ENCODE measurements around the gene ZNF827. TPM values are rescaled to one million over a fixed set of nuclear protein-coding genes. Genes with fewer than 3 reads are reported as not detected.

Gene ZNF827
- total and polyA plus RNA-seq, 2 of the 8 experiments (the other 6 are each of a cell fraction or from before 2014, with no cell fraction given): 25.3 to 26.2 TPM

DNA sequence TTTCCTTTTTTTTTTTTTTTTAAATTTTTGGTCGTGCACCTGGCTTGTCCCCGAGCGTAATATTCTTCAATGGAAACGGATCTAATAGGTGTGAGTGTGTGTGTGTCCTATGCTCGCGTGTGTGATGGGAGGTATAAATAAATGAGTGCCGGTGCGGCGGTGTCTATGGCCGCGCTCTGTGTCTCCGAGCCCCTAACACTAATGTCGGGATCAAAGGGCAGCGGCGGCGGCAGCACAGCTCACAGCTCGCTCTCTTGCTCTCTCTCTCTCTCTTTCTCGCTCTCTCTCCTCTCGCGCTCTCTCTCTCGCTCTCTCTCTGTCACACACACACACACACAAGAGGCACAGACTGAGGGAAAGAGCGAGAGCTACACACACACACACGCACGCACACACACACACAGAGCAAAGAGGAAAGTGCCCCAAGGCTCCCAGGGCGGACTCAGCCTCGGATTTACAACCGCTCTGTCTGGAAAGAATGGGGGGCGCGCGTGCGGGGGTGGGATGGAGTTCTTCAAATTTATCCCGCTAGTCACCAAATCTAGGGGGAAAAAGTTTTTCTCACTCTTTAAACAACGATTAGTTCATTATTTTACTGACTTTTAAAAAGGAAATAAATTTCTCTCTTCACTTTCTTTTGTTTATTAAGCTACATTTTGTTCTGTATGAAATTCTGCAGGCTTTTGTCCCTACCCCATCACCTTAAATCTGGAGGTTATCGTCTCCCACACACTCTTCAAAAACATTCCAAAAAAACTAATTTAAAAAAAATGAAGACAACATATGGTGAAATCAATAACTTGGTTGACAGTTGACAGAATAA lies at the start of gene ZNF827 (continued):
- TF ChIP-seq GABPA (IDR thresholded peaks at IDR 0.05; ENCODE audit: borderline replicate concordance, insufficient read depth, low read length) (no peak), JUND (IDR thresholded peaks at IDR 0.05; ENCODE audit: low read length) (peak; percentile 83; the same call in 1 of the 2 replicates), POU5F1 (IDR thresholded peaks at IDR 0.05; ENCODE audit: low read depth, low read length) (no peak), MAFK (IDR thresholded peaks at IDR 0.05; ENCODE audit: low read depth, low read length) (no peak), BRCA1 (IDR thresholded peaks at IDR 0.05; ENCODE audit: low read depth, low read length) (no peak), ATF2 (IDR thresholded peaks at IDR 0.05; ENCODE audit: low read length) (no peak), SIN3A (conservative IDR thresholded peaks at IDR 0.05 in 1 of 2, IDR thresholded peaks at IDR 0.05 in 1 of 2; ENCODE audit: low read depth in 1 of 2, low read length in 2 of 2) (peak; percentile 41 to 74; a peak in 2 of 4 replicates), SP1 (IDR thresholded peaks at IDR 0.05; ENCODE audit: low read depth, low read length) (0 out of 2 replicates have a peak, but pooled peaks have one; percentile 34), FOSL1 (IDR thresholded peaks at IDR 0.05; ENCODE audit: insufficient read depth, low read depth, low read length) (no peak), CHD2 (IDR thresholded peaks at IDR 0.05; ENCODE audit: low read length) (peak; percentile 66; the same call in 1 of the 2 replicates), TBP (IDR thresholded peaks at IDR 0.05; ENCODE audit: low read depth, low read length) (peak; percentile 39), CHD1 (IDR thresholded peaks at IDR 0.05; ENCODE audit: low read depth, low read length) (no peak), SAP30 (IDR thresholded peaks at IDR 0.05; ENCODE audit: insufficient read depth, insufficient replicate concordance, low read length) (no peak), RFX5 (IDR thresholded peaks at IDR 0.05; ENCODE audit: borderline replicate concordance, low read depth, low read length) (no peak), POLR2A (IDR thresholded peaks at IDR 0.05; ENCODE audit: control extremely low read depth in 1 of 2, low read depth in 2 of 2, low read length in 2 of 2) (peak in 1 of 2 experiments; percentile 83; a peak in 2 of 3 replicates), HDAC2 (IDR thresholded peaks at IDR 0.05; ENCODE audit: borderline replicate concordance in 1 of 2, low read depth in 2 of 2, low read length in 2 of 2) (no peak), KDM1A (IDR thresholded peaks at IDR 0.05; ENCODE audit: borderline replicate concordance, low read length) (no peak), POLR2AphosphoS5 (IDR thresholded peaks at IDR 0.05; ENCODE audit: low read depth, low read length) (peak; percentile 70), YY1 (IDR thresholded peaks at IDR 0.05; ENCODE audit: low read depth, low read length) (peak; percentile 40; the same call in 1 of the 2 replicates), TCF12 (IDR thresholded peaks at IDR 0.05; ENCODE audit: low read depth, low read length) (no peak), TAF7 (optimal IDR thresholded peaks at IDR 0.05; ENCODE audit: borderline replicate concordance, low read depth, low read length) (peak; percentile 73)
- TF ChIP-seq, protein P1, sequence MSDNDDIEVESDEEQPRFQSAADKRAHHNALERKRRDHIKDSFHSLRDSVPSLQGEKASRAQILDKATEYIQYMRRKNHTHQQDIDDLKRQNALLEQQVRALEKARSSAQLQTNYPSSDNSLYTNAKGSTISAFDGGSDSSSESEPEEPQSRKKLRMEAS (IDR thresholded peaks at IDR 0.05): peak; percentile 9; the same call in 1 of the 2 replicates

Measured in H1 (cell line).